Bronchial epithelial cell (primary cell): ENCODE data around the gene F12. TPM values are rescaled to one million over a fixed set of nuclear protein-coding genes. Genes with fewer than 3 reads are reported as not detected.

Experiments used
- DNase-seq: peaks from one replicate; pipeline ENCODE4 v3.0.0-alpha.2; 2010; ENCODE audit warnings: low read depth
- FAIRE-seq: peaks from 2 replicates; lab custom pipeline; 2011; peaks lifted over from hg19 to GRCh38; lab: Jason Lieb, UNC
- H3K27me3 ChIP-seq: 2 replicates; pipeline ENCODE4 v1.5.1; 2011; ENCODE audit warnings: low read length; ENCODE audit not compliant: control insufficient read depth, insufficient read depth
- H3K36me3 ChIP-seq: 2 replicates; pipeline ENCODE4 v1.5.1; 2011; ENCODE audit warnings: low read length; ENCODE audit not compliant: control insufficient read depth, insufficient read depth
- H3K4me3 ChIP-seq: 2 replicates; pipeline ENCODE4 v1.5.1; 2011; ENCODE audit warnings: mild to moderate bottlenecking, low read depth, low read length, control low read depth
- CTCF ChIP-seq: IDR thresholded peaks from 2 replicates; pipeline ENCODE4 v1.5.1; 2011; ENCODE audit warnings: mild to moderate bottlenecking, moderate library complexity, low read length, control low read depth, inconsistent platforms; ENCODE audit not compliant: insufficient read depth, severe bottlenecking
- total RNA-seq: library from RNA; depleted of rRNA; stranded (reverse); fragments of >200 nt; gene quantifications from 2 replicates; pipeline ENCODE4 v1.2.1, GENCODE V29; 2014

F12 gene
- total RNA-seq, 1 donor from 2014 or later = 7.9 TPM

- no peak for TF ChIP-seq CTCF
- DNase-seq (no peak), FAIRE-seq (no peak)
- Histone ChIP-seq H3K4me3 (no peak overlapping the region), H3K27me3 (no peaks in the 10 kb centered on the region), H3K36me3 (peaks cover 3% of the 10 kb centered on the region)
Observed at GRCh38 chr5:177372910-177373309, 36.5 kb downstream of the F12 start.

- Histone ChIP-seq H3K4me3 (no peak overlapping the region), H3K36me3 (peaks cover 3% of the 10 kb centered on the region), H3K27me3 (no peaks in the 10 kb centered on the region)
- FAIRE-seq (no peak), DNase-seq (no peak)
- TF ChIP-seq CTCF = no peak
Observed at GRCh38 chr5:177372034-177372896, 37.1 kb downstream of the F12 start.

GRCh38 chr5:177371120-177372033, 38.0 kb downstream of the F12 start:
- DNase-seq = no peak
- no peak for FAIRE-seq
- H3K36me3 ChIP-seq = peaks cover 3% of the 10 kb centered on the region
- H3K4me3 ChIP-seq = peak overlapping the region; percentile 46
- TF ChIP-seq CTCF = no peak
- H3K27me3 ChIP-seq = no peaks in the 10 kb centered on the region

GRCh38 chr5:177370488-177371119, 38.8 kb downstream of the F12 start:
- DNase-seq = peak; percentile 86
- FAIRE-seq = no peak
- peak; percentile 79 for TF ChIP-seq CTCF
- Histone ChIP-seq H3K36me3 (peaks cover 3% of the 10 kb centered on the region), H3K4me3 (peak overlapping the region; percentile 46), H3K27me3 (no peaks in the 10 kb centered on the region)

- FAIRE-seq (peak; percentile 47), DNase-seq (no peak)
- Histone ChIP-seq H3K27me3 (no peaks in the 10 kb centered on the region), H3K36me3 (peaks cover 3% of the 10 kb centered on the region), H3K4me3 (no peak overlapping the region)
- no peak for TF ChIP-seq CTCF
Observed at GRCh38 chr5:177369645-177370440, 39.5 kb downstream of the F12 start.
